HEK293T (cell line): ENCODE measurements around the gene MPDU1.

ENCODE experiments used
- FOXK2 ChIP-seq: fragments of 450-650 bp; IDR thresholded peaks from 2 replicates; pipeline ENCODE4 v1.6.1; 2016; ENCODE audit warnings: mild to moderate bottlenecking
- SP1 ChIP-seq: fragments of 450-650 bp; IDR thresholded peaks from 2 replicates; pipeline ENCODE4 v1.6.1; 2017
- ZNF384 ChIP-seq: fragments of 450-650 bp; IDR thresholded peaks from 2 replicates; pipeline ENCODE4 v1.6.1; 2016

DNA sequence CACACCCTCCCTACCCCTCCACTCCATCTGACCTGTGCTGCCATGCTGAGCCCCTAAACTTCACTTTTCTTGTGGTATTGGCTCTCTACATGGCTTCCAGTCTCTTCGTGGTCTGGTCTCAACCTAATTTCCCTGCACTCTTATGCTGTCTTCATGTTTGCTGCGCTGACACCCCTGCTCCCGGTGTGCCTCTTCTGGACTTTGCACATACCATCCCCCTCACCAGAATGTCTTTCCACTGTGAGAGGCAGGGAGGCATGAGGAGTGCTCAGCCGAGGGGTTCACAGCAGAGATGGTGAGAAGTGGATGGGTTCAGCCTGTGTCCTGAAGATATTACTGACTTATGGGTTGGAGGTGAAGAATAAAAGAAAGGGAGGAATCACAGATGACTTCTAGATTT lies 32.3 kb upstream of the MPDU1 start:
- no peak for TF ChIP-seq ZNF384
- no peak for TF ChIP-seq SP1
- TF ChIP-seq FOXK2, result no peak
